IPS DF 6.9 (cell line): ENCODE data around the gene RXRA.

Experiments used
- DNase-seq: peaks from one replicate; pipeline ENCODE4 v3.0.0-alpha.2; 2013; ENCODE audit warnings: low read depth, low spot score
- H3K27ac ChIP-seq: one replicate; pipeline ENCODE4 v1.5.1; 2013; ENCODE audit warnings: low read length, control low read depth
- H3K27me3 ChIP-seq: 2 replicates; pipeline ENCODE4 v1.6.1; 2013; ENCODE audit warnings: mild to moderate bottlenecking, low read length; ENCODE audit not compliant: control insufficient read depth, insufficient read depth
- H3K36me3 ChIP-seq: 2 replicates; pipeline ENCODE4 v1.6.1; 2013; ENCODE audit warnings: low read length; ENCODE audit not compliant: control insufficient read depth, insufficient read depth
- H3K4me1 ChIP-seq: 2 replicates; pipeline ENCODE4 v1.6.1; 2013; ENCODE audit warnings: low read length; ENCODE audit not compliant: control insufficient read depth, insufficient read depth
- H3K4me3 ChIP-seq: 2 replicates; pipeline ENCODE4 v1.5.1; 2013; ENCODE audit warnings: mild to moderate bottlenecking, low read length
- H3K9me3 ChIP-seq: 2 replicates; pipeline ENCODE4 v1.6.1; 2013; ENCODE audit warnings: low read length, inconsistent platforms; ENCODE audit not compliant: control insufficient read depth, insufficient read depth
- WGBS: extraction: QIAGEN DNeasy Blood & Tissue Kit; methylation state at CpG from one replicate; pipeline ENCODE4 v1.1.7; 2013; ENCODE audit warnings: mixed read lengths, missing lambda C conversion rate; ENCODE audit not compliant: insufficient read length, insufficient coverage; 5-methylcytosine and 5-hydroxymethylcytosine counted together

The RXRA gene

DNA sequence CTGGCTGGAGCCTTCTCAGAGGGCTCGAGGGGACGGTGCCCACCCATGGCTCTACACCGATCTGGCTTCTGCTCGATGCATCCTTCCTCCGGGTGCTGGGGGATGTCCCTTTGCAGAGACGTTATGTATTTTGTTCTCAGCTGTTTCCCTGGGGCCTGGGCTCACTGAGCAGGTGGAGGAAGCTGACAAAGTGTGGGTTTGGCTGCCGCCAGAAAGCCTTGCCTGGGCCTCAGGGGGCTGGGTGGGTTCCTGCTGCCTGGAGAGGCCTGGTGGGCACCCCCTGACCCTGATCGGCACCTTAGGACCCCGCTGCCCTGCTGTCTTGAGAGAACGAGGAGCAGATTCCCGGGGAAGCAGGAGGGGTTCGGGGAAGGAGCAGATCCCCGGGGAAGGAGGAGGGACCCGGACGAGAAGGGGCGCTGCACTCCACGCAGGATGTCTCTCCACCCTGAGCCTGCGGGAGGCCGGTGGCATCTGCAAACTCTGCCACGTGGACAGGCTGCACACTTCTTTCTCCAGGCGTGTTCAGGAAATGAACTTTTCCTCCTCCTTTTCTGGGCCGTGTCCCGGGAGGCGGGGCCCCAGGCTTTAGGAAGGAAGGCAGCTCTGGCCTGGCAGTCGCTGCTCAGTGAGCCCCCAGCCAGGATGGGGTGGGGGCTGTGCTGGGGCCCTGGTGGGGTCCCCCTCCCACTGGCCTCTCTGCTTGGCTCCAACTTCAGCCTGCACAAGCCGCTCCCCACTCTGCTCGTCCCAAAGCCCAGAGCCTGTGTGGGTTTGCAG lies 148.9 kb downstream of the RXRA start:
- Histone ChIP-seq H3K4me3 (no peak overlapping the region), H3K36me3 (no peaks in the 10 kb centered on the region; the same call in 1 of the 2 replicates), H3K9me3 (no peaks in the 10 kb centered on the region), H3K4me1 (no peaks in the 10 kb centered on the region), H3K27me3 (no peaks in the 10 kb centered on the region), H3K27ac (no peak overlapping the region)
- no CpG with 5 or more reads among the region's 27 CpGs for WGBS
- no peak for DNase-seq

DNA sequence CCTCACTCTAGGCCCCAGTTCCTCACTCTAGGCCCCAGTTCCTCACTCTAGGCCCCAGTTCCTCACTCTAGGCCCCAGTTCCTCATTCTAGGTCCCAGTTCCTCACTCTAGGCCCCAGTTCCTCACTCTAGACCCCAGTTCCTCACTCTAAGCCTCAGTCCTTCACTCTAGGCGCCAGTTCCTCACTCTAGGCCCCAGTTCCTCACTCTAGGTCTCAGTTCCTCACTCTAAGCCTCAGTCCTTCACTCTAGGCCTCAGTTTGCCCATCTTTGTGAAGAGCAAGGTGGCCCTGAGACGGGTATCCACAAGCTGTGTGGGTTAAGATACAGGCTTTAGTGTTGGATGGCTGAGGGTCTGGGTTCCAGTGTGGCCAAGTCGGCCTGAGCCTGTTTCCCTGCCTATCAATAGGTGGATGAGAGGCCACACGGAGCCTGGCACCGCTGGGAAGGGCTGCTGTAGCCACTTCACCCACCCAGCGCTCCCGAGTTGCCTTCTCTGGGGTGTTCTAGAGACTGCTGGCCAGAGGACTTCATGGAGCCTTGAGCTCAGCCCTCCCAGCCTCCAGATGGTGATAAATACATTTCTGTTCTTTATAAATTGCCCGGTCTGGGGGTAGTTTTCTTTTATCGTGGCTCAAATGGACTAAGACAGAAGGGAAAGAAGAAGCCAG lies 150.2 kb downstream of the RXRA start:
- no peak overlapping the region for H3K27ac ChIP-seq
- DNase-seq: no peak
- no peaks in the 10 kb centered on the region; the same call in 1 of the 2 replicates for H3K36me3 ChIP-seq
- no peaks in the 10 kb centered on the region for H3K9me3 ChIP-seq
- WGBS: no CpG with 5 or more reads among the region's 9 CpGs
- H3K4me1 ChIP-seq: no peaks in the 10 kb centered on the region
- no peaks in the 10 kb centered on the region for H3K27me3 ChIP-seq
- no peak overlapping the region for H3K4me3 ChIP-seq

DNA sequence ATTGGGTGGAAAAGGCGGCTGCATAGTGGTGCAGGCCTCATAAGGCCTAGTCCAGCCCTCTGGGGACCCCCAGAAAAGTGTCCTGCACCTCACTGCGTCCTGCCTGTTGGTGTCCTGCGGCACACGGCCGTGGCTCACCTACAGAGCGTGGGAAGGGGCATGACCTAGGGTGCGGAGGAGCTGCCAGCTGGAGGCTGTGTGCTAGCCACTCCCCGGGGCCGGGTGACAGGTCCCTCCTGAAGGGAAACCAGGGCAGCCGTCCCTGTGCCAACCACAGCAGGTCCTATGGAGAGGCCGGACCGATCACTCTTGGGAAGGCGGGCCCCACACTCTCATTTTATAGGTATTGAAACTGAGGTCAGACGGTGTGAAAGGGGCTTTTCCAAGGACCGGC lies 150.7 kb downstream of the RXRA start:
- H3K4me3 ChIP-seq: no peak overlapping the region

DNA sequence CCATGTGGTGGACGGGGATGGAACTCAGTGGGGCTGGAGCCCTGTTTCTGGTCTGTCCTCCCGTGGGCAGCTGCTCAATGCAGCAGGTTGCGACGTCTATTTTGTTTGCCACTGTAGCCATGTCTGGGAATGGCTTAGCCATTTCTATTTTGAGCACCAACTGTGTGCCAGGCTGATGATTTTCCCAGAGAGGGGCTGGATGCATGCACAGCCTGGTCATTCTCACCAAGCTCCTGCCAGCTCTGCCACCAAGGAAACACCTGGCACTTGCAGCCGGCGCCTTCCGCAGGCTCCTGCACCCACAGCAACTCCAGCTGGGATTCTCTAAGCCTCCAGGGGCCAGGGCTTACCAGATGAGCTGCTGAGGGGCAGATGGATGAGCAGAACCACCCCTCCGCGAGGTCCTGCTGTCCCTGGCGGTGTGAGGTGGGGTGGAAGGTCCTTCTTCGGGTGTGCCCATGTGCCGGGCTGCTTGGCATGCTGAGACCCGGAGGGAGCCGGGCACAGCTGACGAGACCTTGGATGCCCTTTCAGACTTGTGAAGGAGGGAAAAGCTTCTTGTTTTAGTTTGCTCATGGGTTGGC lies 151.2 kb downstream of the RXRA start:
- DNase-seq: no peak
- no peak overlapping the region for H3K4me3 ChIP-seq
- WGBS: no CpG with 5 or more reads among the region's 15 CpGs
- H3K27ac ChIP-seq: no peak overlapping the region
- H3K27me3 ChIP-seq: no peaks in the 10 kb centered on the region
- no peaks in the 10 kb centered on the region for H3K9me3 ChIP-seq
- H3K4me1 ChIP-seq: no peaks in the 10 kb centered on the region
- H3K36me3 ChIP-seq: no peaks in the 10 kb centered on the region; the same call in 1 of the 2 replicates

More for the DNA sequence above, 150.7 kb downstream of the RXRA start:
- H3K4me1 ChIP-seq: no peaks in the 10 kb centered on the region
- H3K9me3 ChIP-seq: no peaks in the 10 kb centered on the region
- no peak overlapping the region for H3K27ac ChIP-seq
- no peak for DNase-seq
- no peaks in the 10 kb centered on the region for H3K27me3 ChIP-seq
- WGBS: no CpG with 5 or more reads among the region's 15 CpGs
- H3K36me3 ChIP-seq: no peaks in the 10 kb centered on the region; the same call in 1 of the 2 replicates

DNA sequence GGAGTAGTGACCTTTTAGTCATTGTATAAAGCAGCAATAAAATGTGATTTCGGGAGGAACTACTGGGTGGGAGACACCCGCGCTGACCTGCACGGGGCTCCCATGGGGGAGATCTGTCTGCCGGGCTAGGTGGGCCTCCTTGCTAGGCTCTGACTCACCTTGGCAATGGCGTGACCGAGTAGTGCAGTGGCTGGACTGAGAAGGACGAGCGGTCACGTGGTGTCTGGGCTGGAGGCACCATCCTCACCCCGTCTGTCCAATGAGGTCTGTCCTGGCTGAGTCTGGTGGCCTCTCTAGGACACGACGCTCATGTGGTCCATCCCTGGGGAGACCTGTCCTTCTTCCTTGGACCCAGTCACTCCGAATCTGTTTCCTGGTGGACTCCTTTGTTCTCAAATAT lies 151.7 kb downstream of the RXRA start:
- H3K36me3 ChIP-seq: no peaks in the 10 kb centered on the region; the same call in 1 of the 2 replicates
- no peaks in the 10 kb centered on the region for H3K9me3 ChIP-seq
- no CpG with 5 or more reads among the region's 14 CpGs for WGBS
- no peak overlapping the region for H3K27ac ChIP-seq
- no peaks in the 10 kb centered on the region for H3K4me1 ChIP-seq
- no peak for DNase-seq
- no peaks in the 10 kb centered on the region for H3K27me3 ChIP-seq
- no peak overlapping the region for H3K4me3 ChIP-seq

DNA sequence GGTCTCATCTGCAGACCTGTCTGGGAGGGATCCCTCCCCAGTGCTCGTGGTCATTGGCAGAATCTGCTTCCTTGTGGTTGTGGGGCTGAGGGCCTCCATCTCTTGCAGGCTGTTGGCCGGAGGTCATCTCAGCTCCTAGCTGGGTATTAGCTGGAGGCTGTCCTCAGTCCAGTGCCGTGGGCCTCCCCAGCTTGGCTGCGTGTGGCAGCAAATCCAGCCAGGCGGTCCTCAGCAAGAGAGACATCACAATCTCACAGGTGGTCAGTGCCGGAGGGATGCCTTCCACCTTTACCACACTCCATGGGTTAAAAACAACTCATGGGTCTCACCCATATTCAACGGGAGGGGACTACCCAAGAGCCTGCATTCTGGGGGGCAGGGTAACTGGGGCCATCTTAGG lies 155.5 kb downstream of the RXRA start:
- Histone ChIP-seq H3K9me3 (no peaks in the 10 kb centered on the region), H3K36me3 (no peaks in the 10 kb centered on the region), H3K27me3 (no peaks in the 10 kb centered on the region), H3K4me3 (no peak overlapping the region), H3K4me1 (no peaks in the 10 kb centered on the region; the same call in 1 of the 2 replicates), H3K27ac (no peak overlapping the region)
- no CpG with 5 or more reads among the region's 7 CpGs for WGBS
- DNase-seq: no peak

DNA sequence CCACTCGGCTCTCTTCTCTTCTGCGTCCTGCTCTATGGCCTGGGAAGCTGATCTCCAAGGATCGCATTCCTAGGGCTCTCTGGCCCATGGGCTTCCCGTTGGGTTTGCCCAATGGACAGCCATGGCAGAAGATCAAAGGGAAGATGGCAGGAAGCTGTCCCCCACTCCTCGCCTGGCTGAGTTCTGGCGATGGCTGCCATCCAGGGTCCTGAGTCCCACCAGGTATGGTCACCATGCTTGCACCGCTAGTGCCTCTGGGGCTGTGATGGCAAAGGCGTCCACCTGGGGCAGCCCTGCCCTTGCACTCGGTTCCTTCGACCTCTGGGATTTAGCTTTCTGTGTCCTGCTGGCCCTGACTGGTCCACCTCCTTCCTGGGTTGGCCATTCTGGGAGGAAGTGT lies 156.0 kb downstream of the RXRA start:
- no CpG with 5 or more reads among the region's 10 CpGs for WGBS
- Histone ChIP-seq H3K4me3 (no peak overlapping the region), H3K36me3 (no peaks in the 10 kb centered on the region), H3K27ac (no peak overlapping the region), H3K4me1 (no peaks in the 10 kb centered on the region; the same call in 1 of the 2 replicates), H3K9me3 (no peaks in the 10 kb centered on the region), H3K27me3 (no peaks in the 10 kb centered on the region)
- DNase-seq: no peak

DNA sequence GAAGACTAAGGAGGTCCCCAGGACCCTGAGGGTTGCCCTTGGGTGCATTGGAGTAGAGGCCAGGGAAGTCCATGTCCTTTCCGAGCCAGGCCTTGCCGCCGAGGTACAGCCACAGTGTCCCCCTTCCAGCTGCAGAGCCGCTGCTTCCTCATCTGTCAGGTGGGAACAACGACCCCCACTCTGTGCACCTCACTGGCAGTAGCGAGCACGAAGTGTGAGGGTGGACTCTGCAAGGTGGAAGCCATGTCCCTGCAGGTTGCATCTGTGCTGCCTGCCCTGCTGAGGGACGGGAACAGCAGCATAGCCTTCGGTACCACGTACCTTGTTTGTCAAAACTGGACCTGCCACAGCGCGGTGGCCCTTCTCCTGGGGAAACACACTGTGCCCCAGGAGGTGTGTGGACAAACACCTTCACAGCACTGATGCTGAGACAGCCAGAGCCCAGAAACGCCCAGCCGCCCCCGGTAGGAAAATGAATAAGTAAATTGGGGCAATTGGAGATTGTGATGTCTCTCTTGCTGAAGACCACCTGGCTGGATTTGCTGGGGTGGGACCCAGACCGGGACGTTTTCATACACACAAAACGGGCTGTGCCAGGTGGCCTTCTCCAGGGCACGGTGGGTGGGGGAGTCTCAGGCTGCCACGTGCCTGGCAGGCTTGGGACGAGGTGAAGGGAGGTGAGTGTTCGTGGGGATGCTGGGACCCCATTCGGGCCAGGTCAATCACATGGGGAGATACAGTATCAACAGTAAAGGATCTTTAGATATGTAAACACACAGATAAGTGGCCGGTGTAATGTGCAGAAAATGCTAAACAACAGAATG lies 157.3 kb downstream of the RXRA start:
- Histone ChIP-seq H3K4me1 (no peaks in the 10 kb centered on the region; the same call in 1 of the 2 replicates), H3K27me3 (no peaks in the 10 kb centered on the region), H3K4me3 (no peak overlapping the region), H3K9me3 (no peaks in the 10 kb centered on the region), H3K36me3 (no peaks in the 10 kb centered on the region), H3K27ac (no peak overlapping the region)
- no peak for DNase-seq
- no CpG with 5 or more reads among the region's 24 CpGs for WGBS

DNA sequence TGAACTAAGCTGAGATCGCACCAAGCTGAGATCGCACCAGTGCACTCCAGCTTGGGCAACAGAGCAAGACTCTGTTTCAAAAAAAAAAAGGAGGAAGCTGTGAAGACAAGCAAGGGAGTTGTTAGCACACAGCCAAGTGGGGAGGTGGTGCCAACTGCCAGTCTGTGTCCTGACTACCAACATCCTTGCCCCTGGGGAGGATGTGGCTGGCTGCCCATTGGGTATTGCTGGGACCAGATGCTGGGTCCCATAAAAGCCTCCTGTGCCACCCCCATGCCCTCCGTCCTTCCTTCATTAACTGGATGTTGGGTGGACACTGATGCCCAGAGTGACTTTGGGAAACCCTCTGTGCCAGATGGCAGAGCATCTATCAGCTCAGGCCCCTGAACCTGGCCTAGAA lies 158.2 kb downstream of the RXRA start:
- WGBS: no CpG with 5 or more reads among the region's 3 CpGs
- Histone ChIP-seq H3K9me3 (no peaks in the 10 kb centered on the region), H3K4me1 (no peaks in the 10 kb centered on the region; the same call in 1 of the 2 replicates), H3K4me3 (no peak overlapping the region), H3K36me3 (no peaks in the 10 kb centered on the region), H3K27ac (no peak overlapping the region), H3K27me3 (no peaks in the 10 kb centered on the region)
- DNase-seq: no peak

DNA sequence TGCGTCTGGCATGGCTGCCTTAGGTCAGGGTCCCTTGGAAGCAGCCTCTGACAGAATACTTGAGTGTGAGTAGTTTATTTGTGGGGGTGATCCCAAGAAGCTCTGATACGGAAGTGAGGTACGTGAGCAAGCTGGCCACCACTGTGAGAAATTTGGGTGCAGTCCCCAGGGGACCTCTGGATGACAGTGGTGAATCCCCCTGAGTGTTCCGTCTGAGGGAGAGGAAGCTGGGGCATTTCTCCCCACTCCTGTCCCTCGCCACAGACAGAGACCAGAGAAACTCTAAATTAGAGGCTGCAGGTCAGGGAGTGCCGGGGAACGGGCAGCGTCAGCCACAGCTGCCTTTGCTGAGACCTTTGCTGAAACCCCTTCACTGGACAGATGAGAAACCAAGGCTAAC lies 159.4 kb downstream of the RXRA start:
- Histone ChIP-seq H3K4me1 (no peaks in the 10 kb centered on the region; the same call in 1 of the 2 replicates), H3K4me3 (no peak overlapping the region), H3K36me3 (no peaks in the 10 kb centered on the region), H3K9me3 (no peaks in the 10 kb centered on the region), H3K27ac (no peak overlapping the region), H3K27me3 (no peaks in the 10 kb centered on the region)
- no peak for DNase-seq
- no CpG with 5 or more reads among the region's 8 CpGs for WGBS
